Measurements from ENCODE around the gene FAM131C.

- TF ChIP-seq POLR2AphosphoS5 (IDR thresholded peaks at IDR 0.05; ENCODE audit: low read depth) (no peak), CTCF (conservative IDR thresholded peaks at IDR 0.05; ENCODE audit: low read depth in 2 of 2) (no peak), EZH2 (IDR thresholded peaks at IDR 0.05; ENCODE audit: low read depth, unreplicated experiment) (no peak), NANOG (IDR thresholded peaks at IDR 0.05; ENCODE audit: borderline replicate concordance) (no peak), ZNF114 (CRISPR knock-in tag; IDR thresholded peaks at IDR 0.05) (no peak), JUNB (IDR thresholded peaks at IDR 0.05; ENCODE audit: unreplicated experiment) (no peak), ZNF331 (CRISPR knock-in tag; IDR thresholded peaks at IDR 0.05; ENCODE audit: low read depth) (no peak), EZH2phosphoT487 (IDR thresholded peaks at IDR 0.05; ENCODE audit: unreplicated experiment) (no peak), CREB1 (CRISPR knock-in tag; IDR thresholded peaks at IDR 0.05; ENCODE audit: low read depth) (no peak), ETS1 (IDR thresholded peaks at IDR 0.05) (no peak), ZNF462 (CRISPR knock-in tag; IDR thresholded peaks at IDR 0.05) (no peak)
- TF ChIP-seq, protein P1, sequence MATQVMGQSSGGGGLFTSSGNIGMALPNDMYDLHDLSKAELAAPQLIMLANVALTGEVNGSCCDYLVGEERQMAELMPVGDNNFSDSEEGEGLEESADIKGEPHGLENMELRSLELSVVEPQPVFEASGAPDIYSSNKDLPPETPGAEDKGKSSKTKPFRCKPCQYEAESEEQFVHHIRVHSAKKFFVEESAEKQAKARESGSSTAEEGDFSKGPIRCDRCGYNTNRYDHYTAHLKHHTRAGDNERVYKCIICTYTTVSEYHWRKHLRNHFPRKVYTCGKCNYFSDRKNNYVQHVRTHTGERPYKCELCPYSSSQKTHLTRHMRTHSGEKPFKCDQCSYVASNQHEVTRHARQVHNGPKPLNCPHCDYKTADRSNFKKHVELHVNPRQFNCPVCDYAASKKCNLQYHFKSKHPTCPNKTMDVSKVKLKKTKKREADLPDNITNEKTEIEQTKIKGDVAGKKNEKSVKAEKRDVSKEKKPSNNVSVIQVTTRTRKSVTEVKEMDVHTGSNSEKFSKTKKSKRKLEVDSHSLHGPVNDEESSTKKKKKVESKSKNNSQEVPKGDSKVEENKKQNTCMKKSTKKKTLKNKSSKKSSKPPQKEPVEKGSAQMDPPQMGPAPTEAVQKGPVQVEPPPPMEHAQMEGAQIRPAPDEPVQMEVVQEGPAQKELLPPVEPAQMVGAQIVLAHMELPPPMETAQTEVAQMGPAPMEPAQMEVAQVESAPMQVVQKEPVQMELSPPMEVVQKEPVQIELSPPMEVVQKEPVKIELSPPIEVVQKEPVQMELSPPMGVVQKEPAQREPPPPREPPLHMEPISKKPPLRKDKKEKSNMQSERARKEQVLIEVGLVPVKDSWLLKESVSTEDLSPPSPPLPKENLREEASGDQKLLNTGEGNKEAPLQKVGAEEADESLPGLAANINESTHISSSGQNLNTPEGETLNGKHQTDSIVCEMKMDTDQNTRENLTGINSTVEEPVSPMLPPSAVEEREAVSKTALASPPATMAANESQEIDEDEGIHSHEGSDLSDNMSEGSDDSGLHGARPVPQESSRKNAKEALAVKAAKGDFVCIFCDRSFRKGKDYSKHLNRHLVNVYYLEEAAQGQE (IDR thresholded peaks at IDR 0.05; ENCODE audit: unreplicated experiment), result no peak
Observed at GRCh38 chr1:16022393-16022792, 51.1 kb downstream of the FAM131C start.

Measured in GM23338 (cell line).